Islet of Langerhans (tissue), 1 donor: Measurements from ENCODE around the gene SERPINA6.
"Not testable (repeated sequence)": the region's sequence is repeated elsewhere in the genome, so short reads cannot be mapped to it uniquely, and the experiment has no call there.

Source experiments
- FAIRE-seq: peaks from one replicate; lab custom pipeline; 2011; peaks lifted over from hg19 to GRCh38; lab: Jason Lieb, UNC

Gene SERPINA6

GRCh38 chr14:94291906-94292525 lies 31.1 kb downstream of the SERPINA6 start:
- FAIRE-seq, result no peak

GRCh38 chr14:94291159-94291905 lies 31.8 kb downstream of the SERPINA6 start:
- no peak for FAIRE-seq

GRCh38 chr14:94290197-94290596 lies 32.9 kb downstream of the SERPINA6 start:
- FAIRE-seq, result no peak

GRCh38 chr14:94288610-94289465 lies 34.3 kb downstream of the SERPINA6 start:
- FAIRE-seq, result no peak

- no peak for FAIRE-seq
Measured at GRCh38 chr14:94285158-94285557, 38.0 kb downstream of the SERPINA6 start.

- no peak for FAIRE-seq
Measured at GRCh38 chr14:94284221-94284620, 38.9 kb downstream of the SERPINA6 start.

GRCh38 chr14:94282991-94283723 lies 40.0 kb downstream of the SERPINA6 start:
- FAIRE-seq, result no peak

- FAIRE-seq, result no peak
Measured at GRCh38 chr14:94278731-94279130, 44.4 kb downstream of the SERPINA6 start.

- FAIRE-seq, result peak; percentile 90
Measured at GRCh38 chr14:94276898-94277561, 46.1 kb downstream of the SERPINA6 start.

GRCh38 chr14:94269156-94269555 lies 54.0 kb downstream of the SERPINA6 start:
- no peak for FAIRE-seq

- FAIRE-seq, result not testable (repeated sequence)
Measured at GRCh38 chr14:94268582-94268981, 54.6 kb downstream of the SERPINA6 start.

- no peak for FAIRE-seq
Measured at GRCh38 chr14:94267352-94267751, 55.8 kb downstream of the SERPINA6 start.

GRCh38 chr14:94264195-94264594 lies 58.9 kb downstream of the SERPINA6 start:
- FAIRE-seq, result not testable (repeated sequence)
